Hepatocyte (in vitro differentiated cells): Measurements from ENCODE around the gene CTNNA2.

ENCODE experiments used
- CTCF ChIP-seq: fragments of 200-600 bp; sonication (generic); IDR thresholded peaks from 2 replicates; pipeline ENCODE4 v1.5.1; 2016; ENCODE audit warnings: antibody characterized with exemption, mild to moderate bottlenecking; ENCODE audit not compliant: poor library complexity
- EZH2 ChIP-seq: fragments of 200-600 bp; sonication (generic); IDR thresholded peaks from 2 replicates; pipeline ENCODE4 v1.6.1; 2016; ENCODE audit warnings: antibody characterized with exemption, mild to moderate bottlenecking, borderline replicate concordance
- EZH2phosphoT487 ChIP-seq: fragments of 200-600 bp; sonication (generic); IDR thresholded peaks from one replicate; pipeline ENCODE4 v1.6.1; 2018; ENCODE audit warnings: antibody characterized with exemption, mild to moderate bottlenecking, low read depth, moderate library complexity; ENCODE audit not compliant: unreplicated experiment, severe bottlenecking

DNA sequence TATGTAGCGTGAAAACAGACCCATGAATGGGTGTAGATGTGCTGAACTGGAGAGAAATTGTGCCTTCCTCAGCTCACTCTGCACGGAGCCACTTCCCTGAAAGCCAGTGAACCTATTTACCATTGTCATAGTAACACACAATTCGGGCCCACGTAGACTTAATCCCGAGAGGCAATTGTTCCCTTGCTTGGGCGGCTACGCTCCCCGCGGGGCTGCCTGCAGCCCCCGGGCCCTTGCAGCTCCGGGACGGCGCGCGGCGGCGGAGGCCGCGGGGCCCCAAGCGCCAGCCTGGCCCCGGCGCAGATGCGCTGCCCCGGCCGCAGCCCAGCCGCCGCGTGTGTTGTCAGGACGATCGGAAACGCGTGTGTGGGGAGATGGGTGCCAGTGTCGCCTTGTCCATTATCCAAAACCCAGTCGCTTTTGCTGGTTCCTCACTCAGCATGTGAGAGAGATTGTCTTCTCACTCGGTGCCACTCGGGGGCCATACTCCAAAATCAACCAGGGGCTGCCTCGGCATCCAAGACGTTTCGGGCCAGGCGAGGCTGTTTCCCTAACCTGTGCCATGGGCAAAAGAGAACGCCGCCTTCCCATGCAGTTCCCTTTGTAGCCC, 809.6 kb downstream of the CTNNA2 start:
- TF ChIP-seq EZH2phosphoT487 (no peak), CTCF (no peak), EZH2 (no peak)
